SK-N-MC (cell line): Measurements from ENCODE around the gene IRF3.
A peak's percentile ranks its signal among the peaks of the same experiment; 100 is the strongest.

Experiments
- DNase-seq: peaks from one replicate; pipeline ENCODE4 v3.0.0-alpha.2; 2011; ENCODE audit warnings: low read depth, low spot score
- H3K27ac ChIP-seq: fragments of 200-600 bp; sonication (generic); 2 replicates; pipeline ENCODE4 v1.5.1; 2016; ENCODE audit warnings: mixed run types
- H3K36me3 ChIP-seq: fragments of 200-600 bp; sonication (generic); 2 replicates; pipeline ENCODE4 v1.6.1; 2017; ENCODE audit warnings: antibody characterized with exemption, low read length, mixed read lengths; ENCODE audit not compliant: insufficient read depth
- H3K4me3 ChIP-seq: fragments of 200-600 bp; sonication (generic); 2 replicates; pipeline ENCODE4 v1.5.1; 2016
- H3K9ac ChIP-seq: fragments of 200-600 bp; sonication (generic); 2 replicates; pipeline ENCODE4 v1.8.0; 2017; ENCODE audit warnings: mixed run types, mixed read lengths; ENCODE audit not compliant: insufficient read length
- H3K9me3 ChIP-seq: fragments of 200-600 bp; sonication (generic); 2 replicates; pipeline ENCODE4 v1.6.1; 2017; ENCODE audit warnings: low read depth, mild to moderate bottlenecking, antibody characterized with exemption, low read length, moderate library complexity, mixed read lengths
- EZH2 ChIP-seq: fragments of 200-600 bp; sonication (generic); IDR thresholded peaks from one replicate; pipeline ENCODE4 v1.6.1; 2017; ENCODE audit warnings: antibody characterized with exemption
- FOXP2 ChIP-seq: optimal IDR thresholded peaks from 2 replicates; pipeline ENCODE3; 2011; ENCODE audit warnings: mild to moderate bottlenecking, moderate library complexity; ENCODE audit not compliant: insufficient read depth; ENCODE audit errors: extremely low read length, control extremely low read depth
- POLR2AphosphoS5 ChIP-seq: IDR thresholded peaks from 2 replicates; pipeline ENCODE4 v1.6.1; 2012; ENCODE audit warnings: mild to moderate bottlenecking, low read depth, low read length, borderline replicate concordance

Gene IRF3

GRCh38 chr19:49677901-49678674 is 12.4 kb upstream of the IRF3 start:
- Histone ChIP-seq H3K27ac (peak overlapping the region; percentile 89), H3K9me3 (no peaks in the 10 kb centered on the region), H3K36me3 (peaks cover 30% of the 10 kb centered on the region), H3K4me3 (peak overlapping the region; percentile 93), H3K9ac (peak overlapping the region; percentile 91)
- TF ChIP-seq FOXP2 (no peak), POLR2AphosphoS5 (peak; percentile 17; the same call in 1 of the 2 replicates)
- DNase-seq = peak; percentile 73

GRCh38 chr19:49677231-49677900 is 11.7 kb upstream of the IRF3 start, which contains the start of gene PRMT1:
Gene PRMT1, plus strand, starts transcription at chr19:49677271. Its CDS starts 10 bp downstream, at chr19:49677281.
- Histone ChIP-seq H3K9ac (peak within 1 kb of the TSS; percentile 91), H3K4me3 (peak within 1 kb of the TSS; percentile 93), H3K36me3 (peaks cover 23% of the 10 kb centered on the region), H3K9me3 (no peaks in the 10 kb centered on the region), H3K27ac (peak within 1 kb of the TSS; percentile 94)
- DNase-seq = no peak
- no peak for TF ChIP-seq FOXP2
- TF ChIP-seq POLR2AphosphoS5 = peak; percentile 95
- no peak for TF ChIP-seq EZH2

GRCh38 chr19:49676784-49677230 is 11.2 kb upstream of the IRF3 start:
- H3K36me3 ChIP-seq = peaks cover 18% of the 10 kb centered on the region
- peak overlapping the region; percentile 93 for H3K4me3 ChIP-seq
- DNase-seq = peak; percentile 100
- peak overlapping the region; percentile 89 for H3K27ac ChIP-seq
- H3K9me3 ChIP-seq = no peaks in the 10 kb centered on the region
- H3K9ac ChIP-seq = peak overlapping the region; percentile 91
- TF ChIP-seq EZH2 = no peak
- no peak for TF ChIP-seq POLR2AphosphoS5
- TF ChIP-seq FOXP2 = no peak

- peak overlapping the region; percentile 75 for H3K4me3 ChIP-seq
- H3K36me3 ChIP-seq = peaks cover 14% of the 10 kb centered on the region
- H3K27ac ChIP-seq = peak overlapping the region; percentile 94
- TF ChIP-seq POLR2AphosphoS5 (peak; percentile 52; the same call in 1 of the 2 replicates), EZH2 (no peak)
- peak overlapping the region; percentile 87 for H3K9ac ChIP-seq
- H3K9me3 ChIP-seq = no peaks in the 10 kb centered on the region
- peak; percentile 82 for DNase-seq
Observed at GRCh38 chr19:49676136-49676783, 10.6 kb upstream of the IRF3 start.

GRCh38 chr19:49672131-49672919 is 6.7 kb upstream of the IRF3 start:
- peak overlapping the region; percentile 69 for H3K27ac ChIP-seq
- no peak overlapping the region for H3K9ac ChIP-seq
- H3K36me3 ChIP-seq = peaks cover 21% of the 10 kb centered on the region; the same call in 1 of the 2 replicates
- no peaks in the 10 kb centered on the region for H3K9me3 ChIP-seq
- TF ChIP-seq EZH2 = no peak
- TF ChIP-seq POLR2AphosphoS5 = no peak
- no peak for TF ChIP-seq FOXP2
- no peak overlapping the region for H3K4me3 ChIP-seq
- no peak for DNase-seq

GRCh38 chr19:49669516-49669915 is 3.9 kb upstream of the IRF3 start:
- no peak for DNase-seq
- Histone ChIP-seq H3K27ac (no peak overlapping the region), H3K9me3 (no peaks in the 10 kb centered on the region), H3K9ac (no peak overlapping the region), H3K36me3 (peaks cover 22% of the 10 kb centered on the region; the same call in 1 of the 2 replicates), H3K4me3 (no peak overlapping the region)
- TF ChIP-seq EZH2 (no peak), FOXP2 (no peak), POLR2AphosphoS5 (no peak)

GRCh38 chr19:49667473-49667872 is 1.8 kb upstream of the IRF3 start:
- H3K9me3 ChIP-seq = no peaks in the 10 kb centered on the region
- H3K27ac ChIP-seq = no peak overlapping the region
- peak overlapping the region; percentile 93 for H3K9ac ChIP-seq
- H3K36me3 ChIP-seq = peaks cover 22% of the 10 kb centered on the region; the same call in 1 of the 2 replicates
- peak overlapping the region; percentile 95 for H3K4me3 ChIP-seq
- DNase-seq = no peak
- TF ChIP-seq EZH2 = no peak
- TF ChIP-seq POLR2AphosphoS5 = no peak
- TF ChIP-seq FOXP2 = no peak
